DMS 273 (cell line): ENCODE data around the gene NDE1.

Source experiments
- DNase-seq: peaks from one replicate; lab custom pipeline; 2025; ENCODE audit not compliant: unreplicated experiment; lab: John Stamatoyannopoulos, UW

The NDE1 gene

GRCh38 chr16:15732416-15732815 is 82.4 kb downstream of the NDE1 start:
- no peak for DNase-seq

GRCh38 chr16:15735610-15736009 is 85.6 kb downstream of the NDE1 start:
- no peak for DNase-seq

- no peak for DNase-seq
These were observed 86.5 kb downstream of the NDE1 start for GRCh38 chr16:15736529-15736928.

DNA sequence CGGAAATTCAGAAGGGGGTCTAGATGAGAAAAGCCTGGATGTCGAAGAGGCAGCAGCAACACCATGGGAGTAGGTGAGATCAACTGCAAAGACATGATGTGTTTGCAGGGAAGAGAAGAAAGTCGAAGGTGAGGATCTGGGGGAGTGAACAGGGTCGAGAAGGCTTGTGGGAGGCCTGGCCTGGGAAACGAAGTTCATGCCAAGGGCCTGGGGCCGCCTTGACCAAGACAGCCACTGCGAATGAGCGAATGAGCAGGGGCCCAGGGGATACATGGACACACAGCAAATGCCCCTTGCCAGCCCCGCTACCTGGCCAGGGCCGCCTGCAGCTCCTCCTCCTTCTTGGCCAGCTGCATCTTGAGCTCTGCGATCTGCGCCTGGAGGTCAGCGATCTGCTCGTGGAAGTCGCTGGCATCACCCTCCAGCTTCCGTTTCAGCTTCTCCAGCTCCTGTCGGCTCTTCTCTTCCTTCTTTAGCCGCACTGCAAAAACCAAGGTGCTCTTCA is 87.1 kb downstream of the NDE1 start:
- no peak for DNase-seq

GRCh38 chr16:15739464-15739863 is 89.4 kb downstream of the NDE1 start:
- DNase-seq, result no peak

GRCh38 chr16:15739950-15740349 is 89.9 kb downstream of the NDE1 start:
- DNase-seq, result no peak

DNA sequence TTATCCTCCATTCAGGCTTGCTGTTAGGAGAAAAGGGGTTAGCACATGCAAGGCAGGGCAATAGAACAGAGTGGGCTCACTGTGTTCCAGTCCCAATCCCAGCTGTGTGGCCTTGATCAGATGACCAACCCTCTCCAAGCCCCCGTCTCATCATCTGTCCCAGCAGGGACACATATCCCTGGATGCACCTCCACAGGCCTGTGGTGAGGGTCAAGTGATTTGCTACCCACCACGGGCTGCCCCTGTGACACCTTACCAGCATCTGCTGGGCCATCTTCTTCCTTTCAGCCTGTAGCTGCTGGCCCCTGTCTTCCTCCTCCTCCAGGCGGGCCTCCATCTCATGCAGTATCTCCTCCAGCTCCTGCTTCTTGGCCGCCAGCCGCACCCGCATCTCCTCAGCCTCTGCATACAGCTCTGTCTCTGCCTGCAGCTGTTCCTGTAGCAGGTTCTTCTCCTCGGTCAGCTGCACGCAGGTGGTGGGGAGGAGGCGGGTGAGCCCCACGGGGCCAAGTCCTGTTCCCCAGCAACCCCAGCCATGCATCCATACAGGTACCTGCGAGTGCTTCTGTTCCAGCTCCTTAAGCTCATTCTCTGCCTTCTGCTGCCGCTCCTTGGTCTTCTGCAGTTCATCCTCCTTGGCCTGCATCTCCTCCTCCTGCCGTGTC is 91.3 kb downstream of the NDE1 start:
- no peak for DNase-seq

GRCh38 chr16:15742716-15743115 is 92.7 kb downstream of the NDE1 start:
- DNase-seq, result no peak

GRCh38 chr16:15743657-15744056 is 93.6 kb downstream of the NDE1 start:
- no peak for DNase-seq

GRCh38 chr16:15746332-15746731 is 96.3 kb downstream of the NDE1 start:
- DNase-seq, result no peak

DNA sequence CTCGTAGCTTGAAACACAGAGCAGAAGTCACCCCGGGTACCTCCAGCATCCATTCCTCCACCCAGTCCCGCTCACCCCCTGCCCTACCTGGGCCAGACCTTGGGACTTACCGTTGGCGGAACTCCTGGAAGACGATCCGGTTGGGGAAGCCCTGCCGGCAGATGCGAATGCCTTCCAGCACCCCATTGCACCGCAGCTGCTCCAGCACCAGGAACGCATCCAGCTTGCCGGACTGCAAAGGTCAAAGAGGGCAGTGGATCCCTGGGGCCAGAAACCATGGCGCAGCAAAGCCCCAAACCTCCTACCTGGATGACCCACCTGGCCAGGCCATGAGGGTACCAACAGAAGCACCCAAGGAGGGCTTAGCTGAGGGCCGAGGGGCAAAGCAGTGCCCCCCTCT is 97.9 kb downstream of the NDE1 start:
- DNase-seq, result no peak

DNA sequence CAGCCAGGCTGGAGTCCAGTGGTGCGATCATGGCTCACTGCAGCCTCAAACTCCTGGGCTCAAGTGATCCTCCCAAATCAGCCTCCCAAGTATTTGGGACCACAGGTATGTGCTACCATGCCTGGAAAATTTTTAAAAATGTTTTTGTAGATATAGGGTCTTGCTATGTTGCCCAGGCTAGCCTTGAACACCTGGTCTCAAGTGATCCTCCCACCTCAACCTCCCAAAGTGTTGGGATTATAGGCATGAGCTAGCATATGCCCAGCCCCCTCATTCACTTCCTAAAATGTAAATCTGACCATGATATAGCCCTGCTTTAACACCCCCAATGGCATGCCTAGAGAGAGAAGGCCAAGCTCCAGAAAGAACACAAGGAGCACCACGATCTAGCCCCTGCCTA is 98.6 kb downstream of the NDE1 start:
- no peak for DNase-seq

DNA sequence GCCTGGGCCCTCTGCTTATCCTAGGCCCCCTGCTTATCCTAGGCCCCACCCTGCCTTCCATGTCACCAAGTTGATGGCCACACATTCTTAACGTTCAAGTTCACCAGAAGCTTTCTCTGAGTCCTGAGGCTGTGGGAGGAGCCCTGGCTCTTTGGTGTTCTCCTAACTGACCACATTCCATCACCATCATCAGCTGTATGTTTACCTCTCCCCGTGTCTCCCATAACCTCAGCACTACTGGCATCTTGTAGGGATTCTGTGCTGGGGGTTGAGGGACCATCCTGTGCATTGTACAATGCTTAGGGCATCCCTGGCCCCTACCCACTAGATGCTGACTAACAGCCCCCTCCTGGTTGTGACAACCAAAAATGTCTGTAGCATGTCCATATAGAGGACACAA is 99.3 kb downstream of the NDE1 start:
- no peak for DNase-seq

DNA sequence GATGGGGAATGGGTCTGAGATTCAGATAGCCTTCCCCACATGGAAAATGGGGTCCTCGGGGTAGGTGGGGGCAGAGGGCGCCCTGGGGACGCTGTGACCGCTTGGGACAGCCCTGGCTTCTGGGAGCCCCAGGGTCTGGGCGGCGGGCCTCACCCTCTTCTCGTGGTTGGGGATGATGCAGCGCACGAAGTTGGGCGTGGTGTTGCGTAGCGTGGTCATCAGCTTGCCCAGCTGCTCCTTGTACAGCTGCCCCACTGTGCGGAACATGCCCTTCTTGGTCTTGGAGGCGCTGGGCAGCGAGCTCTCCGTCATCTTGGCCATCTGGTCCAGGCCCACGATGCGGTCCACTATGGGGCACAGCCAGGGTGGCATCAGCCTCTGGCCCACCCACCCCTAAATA is 99.9 kb downstream of the NDE1 start:
- DNase-seq, result no peak

DNA sequence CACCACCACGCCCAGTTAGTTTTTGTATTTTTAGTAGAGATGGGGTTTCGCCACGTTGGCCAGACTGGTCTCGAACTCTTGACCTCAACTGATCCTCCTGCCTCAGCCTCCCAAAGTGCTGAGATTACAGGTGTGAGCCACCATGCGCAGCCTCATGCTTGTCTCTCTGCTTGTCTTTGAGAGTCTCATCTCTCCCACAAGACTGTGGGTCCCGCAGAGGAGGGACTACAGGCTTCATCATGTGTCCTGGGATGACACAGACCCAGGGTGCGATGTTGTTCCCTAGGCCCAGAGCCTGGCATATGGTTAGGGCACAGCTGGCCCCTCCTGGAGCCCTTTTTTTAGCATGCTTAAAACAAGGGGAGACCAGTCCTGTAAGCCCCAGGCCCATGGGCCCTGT is 101.9 kb downstream of the NDE1 start:
- no peak for DNase-seq

DNA sequence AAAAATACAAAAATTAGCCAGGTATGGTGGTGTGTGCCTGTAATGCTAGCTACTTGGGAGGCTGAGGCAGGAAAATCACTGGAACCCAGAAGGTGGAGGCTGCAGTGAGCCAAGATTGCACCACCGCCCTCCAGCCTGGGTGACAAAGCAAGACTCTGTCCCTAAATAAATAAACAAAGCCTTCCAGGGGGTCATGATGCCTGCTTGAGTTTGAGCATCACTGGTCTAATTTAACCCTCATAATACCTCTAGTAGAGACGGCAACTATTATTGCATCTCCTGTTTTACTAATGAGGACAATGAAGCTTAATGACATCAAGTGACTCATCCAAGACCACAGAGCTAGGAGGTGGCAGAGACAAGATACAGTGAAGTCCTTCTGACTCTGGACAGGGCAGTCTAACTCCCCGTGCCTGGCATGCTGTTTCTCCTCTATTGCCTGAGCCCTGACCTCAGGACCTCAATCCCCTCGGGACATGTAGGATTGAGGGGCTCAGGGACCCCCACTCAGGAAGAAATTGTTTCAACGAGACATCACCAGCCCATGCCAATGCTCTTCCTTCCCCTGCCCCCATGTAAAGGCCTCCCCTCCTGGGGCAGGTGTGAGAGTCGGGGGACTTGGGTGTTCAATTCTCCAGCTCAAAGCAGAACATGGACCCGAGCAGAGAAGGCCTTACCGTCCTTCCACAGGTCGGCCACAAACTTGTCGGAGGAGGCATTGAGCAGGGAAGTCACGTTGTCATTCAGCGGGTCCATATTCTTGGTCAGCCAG is 102.9 kb downstream of the NDE1 start:
- no peak for DNase-seq

GRCh38 chr16:15754821-15755534 is 104.9 kb downstream of the NDE1 start:
- DNase-seq, result no peak

- DNase-seq, result no peak
These were observed 107.0 kb downstream of the NDE1 start for GRCh38 chr16:15757077-15757386.

- no peak for DNase-seq
These were observed 107.7 kb downstream of the NDE1 start for GRCh38 chr16:15757630-15758251.

DNA sequence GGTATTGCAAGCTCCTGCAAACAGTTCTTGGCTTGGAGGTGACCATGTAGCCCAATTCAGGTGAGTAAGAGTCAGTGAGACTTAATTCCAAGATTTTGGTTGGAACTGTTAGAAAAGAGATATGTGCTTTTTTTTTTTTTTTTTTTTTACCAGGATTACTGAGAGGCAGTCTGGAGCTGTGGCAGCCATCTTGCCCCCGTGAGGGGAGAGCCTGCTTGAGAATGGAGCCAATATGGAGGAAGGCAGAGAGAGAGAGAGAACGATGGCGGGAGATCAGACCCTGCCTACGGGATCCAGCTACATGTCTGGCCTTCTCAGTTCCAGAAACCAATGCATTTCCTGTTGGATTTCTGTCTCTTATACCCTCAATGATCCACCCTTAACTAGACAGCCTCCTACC is 109.0 kb downstream of the NDE1 start:
- DNase-seq, result no peak

- DNase-seq, result no peak
These were observed 110.1 kb downstream of the NDE1 start for GRCh38 chr16:15760129-15760528.

- no peak for DNase-seq
These were observed 114.1 kb downstream of the NDE1 start for GRCh38 chr16:15764112-15764511.
